Suppressor macrophage (primary cell): ENCODE measurements around the gene TNS4.

Experiments
- DNase-seq, 4 experiments: peaks; one replicate each; pipeline ENCODE4 v3.0.0-alpha.2; 2020 to 2022

Gene TNS4

GRCh38 chr17:40471846-40472732, 29.3 kb downstream of the TNS4 start:
- DNase-seq: no peak

- DNase-seq: no peak
These were observed 30.2 kb downstream of the TNS4 start for GRCh38 chr17:40470932-40471828.

GRCh38 chr17:40469805-40470675, 31.4 kb downstream of the TNS4 start:
- no peak for DNase-seq

- no peak for DNase-seq
These were observed 32.9 kb downstream of the TNS4 start for GRCh38 chr17:40468560-40468959.

GRCh38 chr17:40467281-40467867, 34.0 kb downstream of the TNS4 start:
- DNase-seq: no peak

- no peak for DNase-seq
These were observed 35.0 kb downstream of the TNS4 start for GRCh38 chr17:40466298-40466971.

GRCh38 chr17:40464392-40464855, 37.0 kb downstream of the TNS4 start:
- DNase-seq: no peak

GRCh38 chr17:40463122-40463550, 38.3 kb downstream of the TNS4 start:
- no peak for DNase-seq

- DNase-seq: no peak
These were observed 38.9 kb downstream of the TNS4 start for GRCh38 chr17:40462343-40463121.

- DNase-seq: no peak
These were observed 39.6 kb downstream of the TNS4 start for GRCh38 chr17:40461732-40462342.

GRCh38 chr17:40460968-40461731, 40.3 kb downstream of the TNS4 start:
- DNase-seq: no peak

GRCh38 chr17:40460604-40460967, 40.8 kb downstream of the TNS4 start:
- no peak for DNase-seq

GRCh38 chr17:40459636-40460603, 41.5 kb downstream of the TNS4 start:
- DNase-seq: no peak

- DNase-seq: no peak
These were observed 42.5 kb downstream of the TNS4 start for GRCh38 chr17:40458851-40459482.

- DNase-seq: no peak
These were observed 43.2 kb downstream of the TNS4 start for GRCh38 chr17:40457964-40458791.

GRCh38 chr17:40457369-40457768, 44.1 kb downstream of the TNS4 start:
- no peak for DNase-seq
